Adrenal gland (tissue), 5 donors: Measurements from ENCODE around the gene SLC22A14.

Source experiments
- POLR2A ChIP-seq, 2 donors: fragments of 450-650 bp; IDR thresholded peaks; one replicate each; pipeline ENCODE4 v1.6.1; 2017; ENCODE audit warnings: antibody characterized with exemption in 2 of 2, mild to moderate bottlenecking in 2 of 2, moderate library complexity in 1 of 2
- TF ChIP-seq, protein P1 (sequence below), 6 experiments: fragments of 450-650 bp in 4 of 6; fragments of 200-600 bp in 2 of 6; sonication (generic) in 1 of 6; IDR thresholded peaks; 1 replicate in 5 of 6; 2 replicates in 1 of 6; pipeline versions ENCODE4 v1.5.1 to v1.8.0; 2016 to 2021; ENCODE audit warnings: antibody characterized with exemption in 6 of 6, mild to moderate bottlenecking in 2 of 6, moderate library complexity in 1 of 6
- donor health status: DM: no; HTN: no; CAD: no.

DNA sequence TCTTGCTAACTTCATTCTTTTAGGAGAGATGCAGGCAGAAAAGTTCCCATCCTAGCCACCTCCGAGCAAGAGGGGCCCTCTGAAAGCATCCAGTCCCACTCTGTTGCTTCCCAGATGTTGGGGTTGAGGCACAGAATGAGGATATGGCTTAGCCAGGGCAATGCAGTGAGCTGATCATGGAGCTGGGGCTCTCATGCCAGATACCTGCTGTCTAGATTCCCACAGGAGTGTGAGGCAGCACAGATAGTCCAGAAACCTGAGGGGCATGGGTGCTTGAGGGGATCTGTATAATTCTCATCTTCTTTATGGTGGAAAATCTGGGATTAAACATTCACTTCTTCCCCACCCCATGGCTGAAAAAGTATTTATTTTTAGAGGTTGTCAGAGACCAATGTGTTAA lies 15.3 kb upstream of the SLC22A14 start:
- TF ChIP-seq, protein P1, sequence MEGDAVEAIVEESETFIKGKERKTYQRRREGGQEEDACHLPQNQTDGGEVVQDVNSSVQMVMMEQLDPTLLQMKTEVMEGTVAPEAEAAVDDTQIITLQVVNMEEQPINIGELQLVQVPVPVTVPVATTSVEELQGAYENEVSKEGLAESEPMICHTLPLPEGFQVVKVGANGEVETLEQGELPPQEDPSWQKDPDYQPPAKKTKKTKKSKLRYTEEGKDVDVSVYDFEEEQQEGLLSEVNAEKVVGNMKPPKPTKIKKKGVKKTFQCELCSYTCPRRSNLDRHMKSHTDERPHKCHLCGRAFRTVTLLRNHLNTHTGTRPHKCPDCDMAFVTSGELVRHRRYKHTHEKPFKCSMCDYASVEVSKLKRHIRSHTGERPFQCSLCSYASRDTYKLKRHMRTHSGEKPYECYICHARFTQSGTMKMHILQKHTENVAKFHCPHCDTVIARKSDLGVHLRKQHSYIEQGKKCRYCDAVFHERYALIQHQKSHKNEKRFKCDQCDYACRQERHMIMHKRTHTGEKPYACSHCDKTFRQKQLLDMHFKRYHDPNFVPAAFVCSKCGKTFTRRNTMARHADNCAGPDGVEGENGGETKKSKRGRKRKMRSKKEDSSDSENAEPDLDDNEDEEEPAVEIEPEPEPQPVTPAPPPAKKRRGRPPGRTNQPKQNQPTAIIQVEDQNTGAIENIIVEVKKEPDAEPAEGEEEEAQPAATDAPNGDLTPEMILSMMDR (IDR thresholded peaks at IDR 0.05): no peak
- no peak for TF ChIP-seq POLR2A (IDR thresholded peaks at IDR 0.05)
